A673 (cell line): ENCODE results near the gene DCLK2. TPM values are rescaled to one million over a fixed set of nuclear protein-coding genes. Genes with fewer than 3 reads are reported as not detected.

Experiments used
- BruUV-seq: library from RNA; stranded (reverse); fragments of 400-500 nt; replicated peaks from 2 replicates; lab custom pipeline; 2021; lab: Mats Ljungman, UMichigan
- CTCF ChIA-PET: fragments of 300-600 bp; sonication (Branson Sonifier 250); formaldehyde crosslinking; loops from one replicate; lab custom pipeline; 2022; ENCODE audit warnings: antibody characterized with exemption; lab: Charles Lee
- POLR2A ChIA-PET: fragments of 300-600 bp; sonication (Branson Sonifier 250); formaldehyde crosslinking; loops from one replicate; lab custom pipeline; 2022; ENCODE audit warnings: antibody characterized with exemption; ENCODE audit not compliant: low non-redundant PET; lab: Charles Lee
- DNase-seq: peaks from one replicate; pipeline ENCODE4 v3.0.0-alpha.2; 2015; ENCODE audit warnings: low spot score
- H3K27ac ChIP-seq: fragments of 200-600 bp; sonication (generic); 2 replicates; pipeline ENCODE4 v1.5.1; 2016; ENCODE audit warnings: mixed run types, low read depth, mild to moderate bottlenecking, mixed read lengths, antibody characterized with exemption, low read length; ENCODE audit not compliant: poor library complexity, severe bottlenecking
- H3K27me3 ChIP-seq: fragments of 200-600 bp; sonication (generic); replicated peaks from 2 replicates; pipeline ENCODE4 v1.6.1; 2017; ENCODE audit warnings: mixed run types, low read depth, mild to moderate bottlenecking, mixed read lengths, antibody characterized with exemption, low read length; ENCODE audit not compliant: insufficient read depth, poor library complexity
- H3K36me3 ChIP-seq: fragments of 200-600 bp; sonication (generic); 2 replicates; pipeline ENCODE4 v1.6.1; 2016; ENCODE audit warnings: mixed run types, mild to moderate bottlenecking, mixed read lengths, antibody characterized with exemption, low read length; ENCODE audit not compliant: insufficient read depth, poor library complexity, severe bottlenecking
- H3K4me1 ChIP-seq: fragments of 200-600 bp; sonication (generic); 2 replicates; pipeline ENCODE4 v1.6.1; 2017; ENCODE audit warnings: mixed run types, mild to moderate bottlenecking, mixed read lengths, antibody characterized with exemption, low read length; ENCODE audit not compliant: insufficient read depth, poor library complexity, severe bottlenecking
- H3K4me3 ChIP-seq: fragments of 200-600 bp; sonication (generic); 2 replicates; pipeline ENCODE4 v1.5.1; 2016; ENCODE audit warnings: low read depth, mixed run types, mild to moderate bottlenecking, mixed read lengths, low read length; ENCODE audit not compliant: poor library complexity, severe bottlenecking
- H3K9me3 ChIP-seq: fragments of 200-600 bp; sonication (generic); 2 replicates; pipeline ENCODE4 v1.6.1; 2016; ENCODE audit warnings: mixed run types, low read depth, mild to moderate bottlenecking, mixed read lengths, antibody characterized with exemption, low read length; ENCODE audit not compliant: poor library complexity, severe bottlenecking
- EZH2 ChIP-seq: fragments of 200-600 bp; sonication (generic); IDR thresholded peaks from 2 replicates; pipeline ENCODE4 v1.6.1; 2017; ENCODE audit warnings: borderline replicate concordance, low read depth, mild to moderate bottlenecking, mixed read lengths, antibody characterized with exemption, low read length; ENCODE audit not compliant: poor library complexity, severe bottlenecking
- intact Hi-C: fragments of 100-400 bp; cut with micrococcal nuclease; formaldehyde crosslinking; loops from one replicate; pipeline ENCODE4 v1.10.0; 2022; ENCODE audit not compliant: unreplicated experiment
- total RNA-seq: library from RNA; stranded (reverse); gene quantifications from 2 replicates; pipeline ENCODE4 v1.2.3, GENCODE V29; 2021
- TF ChIP-seq, protein P1 (sequence below): fragments of 300-800, 200-600 bp; sonication (generic); conservative IDR thresholded peaks from 2 replicates; pipeline ENCODE4 v1.5.1; 2017; ENCODE audit warnings: low read depth, mild to moderate bottlenecking, antibody characterized with exemption, low read length, moderate library complexity, mixed read lengths

Gene DCLK2
- total RNA-seq, 1 experiment from 2014 or later: 4.9 TPM

DNA sequence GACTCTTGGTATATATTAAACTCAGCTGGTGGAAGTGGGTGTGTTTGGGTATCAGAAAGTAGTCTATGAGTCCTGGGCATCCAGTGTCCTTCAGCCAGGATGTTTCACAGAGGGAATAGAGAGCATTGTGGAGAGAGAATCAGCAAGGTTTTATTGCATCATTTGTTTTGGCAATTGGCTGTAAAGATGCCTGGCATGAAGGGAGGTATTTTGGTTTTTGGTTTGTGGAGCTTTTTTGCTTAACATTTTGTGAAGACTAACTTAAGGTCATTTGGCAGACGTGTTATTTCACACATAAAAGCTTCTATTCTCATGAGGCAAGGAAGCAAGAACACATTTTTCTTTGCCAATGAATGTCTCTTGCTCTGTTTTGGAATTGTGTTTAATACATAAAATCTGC lies 71.1 kb downstream of the DCLK2 start:
- Histone ChIP-seq H3K4me3 (no peak overlapping the region), H3K36me3 (no peaks in the 10 kb centered on the region), H3K4me1 (no peaks in the 10 kb centered on the region), H3K9me3 (no peaks in the 10 kb centered on the region), H3K27ac (no peak overlapping the region), H3K27me3 (no peaks in the 10 kb centered on the region)
- no TSS peak for BruUV-seq
- TF ChIP-seq, protein P1, sequence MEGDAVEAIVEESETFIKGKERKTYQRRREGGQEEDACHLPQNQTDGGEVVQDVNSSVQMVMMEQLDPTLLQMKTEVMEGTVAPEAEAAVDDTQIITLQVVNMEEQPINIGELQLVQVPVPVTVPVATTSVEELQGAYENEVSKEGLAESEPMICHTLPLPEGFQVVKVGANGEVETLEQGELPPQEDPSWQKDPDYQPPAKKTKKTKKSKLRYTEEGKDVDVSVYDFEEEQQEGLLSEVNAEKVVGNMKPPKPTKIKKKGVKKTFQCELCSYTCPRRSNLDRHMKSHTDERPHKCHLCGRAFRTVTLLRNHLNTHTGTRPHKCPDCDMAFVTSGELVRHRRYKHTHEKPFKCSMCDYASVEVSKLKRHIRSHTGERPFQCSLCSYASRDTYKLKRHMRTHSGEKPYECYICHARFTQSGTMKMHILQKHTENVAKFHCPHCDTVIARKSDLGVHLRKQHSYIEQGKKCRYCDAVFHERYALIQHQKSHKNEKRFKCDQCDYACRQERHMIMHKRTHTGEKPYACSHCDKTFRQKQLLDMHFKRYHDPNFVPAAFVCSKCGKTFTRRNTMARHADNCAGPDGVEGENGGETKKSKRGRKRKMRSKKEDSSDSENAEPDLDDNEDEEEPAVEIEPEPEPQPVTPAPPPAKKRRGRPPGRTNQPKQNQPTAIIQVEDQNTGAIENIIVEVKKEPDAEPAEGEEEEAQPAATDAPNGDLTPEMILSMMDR: no peak
- TF ChIP-seq EZH2: no peak
- intact Hi-C loops: no loop called here
- CTCF ChIA-PET: no interaction called here
- POLR2A ChIA-PET: no interaction called here
- DNase-seq: no peak

GRCh38 chr4:150150629-150151062 lies 72.4 kb downstream of the DCLK2 start:
- H3K27ac ChIP-seq: no peak overlapping the region
- no peaks in the 10 kb centered on the region for H3K9me3 ChIP-seq
- POLR2A ChIA-PET: no interaction called here
- TF ChIP-seq, protein P1: no peak
- TF ChIP-seq EZH2: no peak
- CTCF ChIA-PET: no interaction called here
- no peaks in the 10 kb centered on the region for H3K27me3 ChIP-seq
- H3K4me1 ChIP-seq: no peaks in the 10 kb centered on the region
- intact Hi-C loops: no loop called here
- no TSS peak for BruUV-seq
- H3K36me3 ChIP-seq: no peaks in the 10 kb centered on the region
- DNase-seq: no peak
- H3K4me3 ChIP-seq: no peak overlapping the region

DNA sequence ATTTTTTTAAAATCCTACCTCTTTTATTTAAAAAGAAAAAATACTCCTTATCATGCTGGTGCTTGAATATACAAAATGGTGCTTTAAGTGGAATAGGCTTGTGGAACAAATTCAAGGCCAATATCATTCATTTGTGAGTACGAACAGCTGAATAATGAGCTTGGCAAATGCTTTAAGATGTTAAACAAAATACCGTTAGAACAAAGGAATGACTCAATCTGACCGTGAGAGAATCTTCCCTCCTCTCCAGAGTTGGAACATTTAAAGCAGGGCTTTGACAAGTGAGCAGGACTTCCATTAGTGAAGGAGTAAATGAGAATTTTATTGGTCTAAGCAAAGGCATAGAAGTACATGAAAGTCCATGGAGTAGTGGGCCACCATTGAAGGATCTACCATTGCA lies 74.5 kb downstream of the DCLK2 start:
- no peak for TF ChIP-seq EZH2
- TF ChIP-seq, protein P1: no peak
- H3K27ac ChIP-seq: no peak overlapping the region
- no peaks in the 10 kb centered on the region for H3K9me3 ChIP-seq
- intact Hi-C loops: no loop called here
- no peaks in the 10 kb centered on the region for H3K27me3 ChIP-seq
- DNase-seq: peak; percentile 28
- ChIA-PET POLR2A (no interaction called here), CTCF (no interaction called here)
- H3K4me1 ChIP-seq: no peaks in the 10 kb centered on the region
- H3K4me3 ChIP-seq: no peak overlapping the region
- BruUV-seq: no TSS peak
- no peaks in the 10 kb centered on the region for H3K36me3 ChIP-seq
